ENCODE data around the gene RIBC2.
"Not testable (repeated sequence)": the region's sequence is repeated elsewhere in the genome, so short reads cannot be mapped to it uniquely, and the experiment has no call there.

RIBC2 gene

GRCh38 chr22:45413368-45414211 is at the start of gene RIBC2, which contains the start of gene SMC1B:
RIBC2 (plus strand) TSS chr22:45413693; CDS start chr22:45413887, 194 bp downstream.
SMC1B (minus strand) TSS chr22:45413599; CDS start chr22:45413567, 32 bp downstream.
- DNase-seq = peak; percentile 86 to 89

- DNase-seq = no peak
Measured at GRCh38 chr22:45366713-45367112, 46.8 kb upstream of the RIBC2 start.

GRCh38 chr22:45373592-45373991 is 39.9 kb upstream of the RIBC2 start:
- not testable (repeated sequence) for DNase-seq

GRCh38 chr22:45376009-45376408 is 37.5 kb upstream of the RIBC2 start:
- DNase-seq = no peak

GRCh38 chr22:45376703-45377102 is 36.8 kb upstream of the RIBC2 start:
- no peak for DNase-seq

- no peak for DNase-seq
Measured at GRCh38 chr22:45381348-45381747, 32.1 kb upstream of the RIBC2 start.

- no peak for DNase-seq
Measured at GRCh38 chr22:45389546-45389945, 23.9 kb upstream of the RIBC2 start.

GRCh38 chr22:45397806-45398205 is 15.7 kb upstream of the RIBC2 start:
- peak in 1 of 2 donors; percentile 16 for DNase-seq

- no peak for DNase-seq
Measured at GRCh38 chr22:45398214-45398613, 15.3 kb upstream of the RIBC2 start.

GRCh38 chr22:45399712-45400445 is 13.6 kb upstream of the RIBC2 start:
- DNase-seq = no peak

- no peak for DNase-seq
Measured at GRCh38 chr22:45402466-45402985, 11.0 kb upstream of the RIBC2 start.

GRCh38 chr22:45407793-45408192 is 5.7 kb upstream of the RIBC2 start:
- no peak for DNase-seq

- no peak for DNase-seq
Measured at GRCh38 chr22:45413013-45413367, 503 bp upstream of the RIBC2 start.

- DNase-seq = no peak
Measured at GRCh38 chr22:45418056-45418769, 4.7 kb downstream of the RIBC2 start.

GRCh38 chr22:45418770-45419138 is 5.3 kb downstream of the RIBC2 start:
- DNase-seq = no peak

GRCh38 chr22:45420011-45420410 is 6.5 kb downstream of the RIBC2 start:
- DNase-seq = no peak

- no peak for DNase-seq
Measured at GRCh38 chr22:45420539-45420938, 7.0 kb downstream of the RIBC2 start.

- peak in 1 of 2 donors; percentile 21 for DNase-seq
Measured at GRCh38 chr22:45421349-45422055, 8.0 kb downstream of the RIBC2 start.

- no peak for DNase-seq
Measured at GRCh38 chr22:45422237-45422983, 8.9 kb downstream of the RIBC2 start.

- DNase-seq = no peak
Measured at GRCh38 chr22:45423524-45423923, 10.0 kb downstream of the RIBC2 start.

GRCh38 chr22:45424241-45424731 is 10.8 kb downstream of the RIBC2 start:
- peak in 1 of 2 donors; percentile 70 for DNase-seq

GRCh38 chr22:45425101-45425500 is 11.6 kb downstream of the RIBC2 start:
- DNase-seq = no peak
